K562 (cell line): ENCODE results near the gene PSMG3. TPM values are rescaled to one million over a fixed set of nuclear protein-coding genes. Genes with fewer than 3 reads are reported as not detected.

Experiments used
- ATAC-seq: fragments of 200-7000 bp; cut with Tn5 transposase; 3 replicates; pipeline ENCODE4 v1.9.1; 2020; ENCODE audit warnings: moderate library complexity
- BruUV-seq: library from RNA; stranded (reverse); fragments of 400-500 nt; replicated peaks from 2 replicates; lab custom pipeline; 2021; lab: Mats Ljungman, UMichigan
- CTCF ChIA-PET: fragments of 300-600 bp; formaldehyde crosslinking; extraction: SDS; loops from one replicate; lab custom pipeline; 2021; ENCODE audit warnings: low intra/inter-chr PET ratio; lab: Yijun Ruan, JAX
- POLR2A ChIA-PET: fragments of 300-600, 350-650 bp; sonication (Branson Sonifier 250); formaldehyde crosslinking; extraction: SDS; loops from one replicate; lab custom pipeline; 2021; ENCODE audit warnings: antibody characterized with exemption, inconsistent platforms; lab: Yijun Ruan, JAX
- DNase-seq, 4 experiments: peaks; one replicate each; pipeline versions ENCODE4 v3.0.0 to v3.0.0-alpha.2; 2011 to 2018; ENCODE audit warnings: low spot score in 3 of 4, mixed read lengths in 3 of 4; ENCODE audit errors: extremely low read depth in 1 of 4
- FAIRE-seq: peaks from 2 replicates; lab custom pipeline; 2011; peaks lifted over from hg19 to GRCh38; lab: Jason Lieb, UNC
- H2AFZ ChIP-seq: 2 replicates; pipeline ENCODE4 v1.6.0; 2011; ENCODE audit warnings: low read depth, low read length, control low read depth, inconsistent platforms
- H3K27ac ChIP-seq: fragments of 200-600 bp; 3 replicates; pipeline ENCODE4 v1.8.0; 2011; ENCODE audit warnings: low read depth, mild to moderate bottlenecking, control low read depth, inconsistent platforms, low read length, moderate library complexity, mixed read lengths; ENCODE audit errors: extremely low read depth
- H3K27me3 ChIP-seq, 2 experiments: fragments of 300-600 bp in 1 of 2; 2 replicates in 1 of 2; 3 replicates in 1 of 2; pipeline versions ENCODE4 v1.6.0 to v1.8.0; 2011; ENCODE audit warnings: inconsistent platforms in 2 of 2, low read length in 2 of 2, mild to moderate bottlenecking in 1 of 2, mixed read lengths in 1 of 2, moderate library complexity in 1 of 2; ENCODE audit not compliant: control insufficient read depth in 2 of 2, insufficient read depth in 2 of 2
- H3K36me3 ChIP-seq: fragments of 300-600 bp; 3 replicates; pipeline ENCODE4 v1.8.0; 2011; ENCODE audit warnings: mild to moderate bottlenecking, low read length, inconsistent platforms; ENCODE audit not compliant: control insufficient read depth, insufficient read depth
- H3K4me1 ChIP-seq, 2 experiments: fragments of 200-600 bp in 1 of 2; replicated peaks in 1 of 2; 2 replicates in 1 of 2; 3 replicates in 1 of 2; pipeline versions ENCODE4 v1.5.1 to v1.8.0; 2011; ENCODE audit warnings: inconsistent platforms in 2 of 2, low read length in 2 of 2, mild to moderate bottlenecking in 1 of 2, mixed read lengths in 1 of 2, moderate library complexity in 1 of 2; ENCODE audit not compliant: control insufficient read depth in 2 of 2, insufficient read depth in 2 of 2
- H3K4me2 ChIP-seq: 2 replicates; pipeline ENCODE4 v1.6.1; 2011; ENCODE audit warnings: low read length, control low read depth, inconsistent platforms, mixed read lengths; ENCODE audit not compliant: insufficient read depth
- H3K4me3 ChIP-seq: fragments of 200-600 bp; sonication (generic), shearing (Covaris generic); 2 replicates; pipeline ENCODE4 v1.5.1; 2016; ENCODE audit warnings: control low read depth, inconsistent platforms
- H3K79me2 ChIP-seq: fragments of 200-600 bp; 3 replicates; pipeline ENCODE4 v1.8.0; 2011; ENCODE audit warnings: low read length, inconsistent platforms; ENCODE audit not compliant: control insufficient read depth, insufficient read depth
- H3K9ac ChIP-seq, 2 experiments: 2 replicates each; pipeline versions ENCODE4 v1.6.0 to v1.6.1; 2011; ENCODE audit warnings: low read depth in 2 of 2, low read length in 2 of 2, control low read depth in 1 of 2, inconsistent platforms in 1 of 2, mild to moderate bottlenecking in 1 of 2, mixed read lengths in 1 of 2; ENCODE audit not compliant: insufficient read depth in 1 of 2
- H3K9me1 ChIP-seq: one replicate; pipeline ENCODE4 v1.6.0; 2011; ENCODE audit warnings: inconsistent platforms, mild to moderate bottlenecking, low read length, moderate library complexity; ENCODE audit not compliant: control insufficient read depth, insufficient read depth
- H3K9me3 ChIP-seq: replicated peaks from 2 replicates; pipeline ENCODE4 v1.5.1; 2011; ENCODE audit warnings: low read depth, low read length, inconsistent platforms; ENCODE audit not compliant: control insufficient read depth, insufficient read depth
- H4K20me1 ChIP-seq: replicated peaks from 2 replicates; pipeline ENCODE4 v1.6.1; 2011; ENCODE audit warnings: low read length, inconsistent platforms, mixed read lengths; ENCODE audit not compliant: control insufficient read depth, insufficient read depth
- BRCA1 ChIP-seq, 2 experiments: fragments of 450-650 bp in 1 of 2; sonication (generic) in 1 of 2; formaldehyde crosslinking in 1 of 2; IDR thresholded peaks; 2 replicates each; pipeline versions ENCODE4 v1.5.0 to v1.6.1; 2017 to 2020; ENCODE audit warnings: mild to moderate bottlenecking in 1 of 2, missing genetic modification reagents in 1 of 2
- CTBP1 ChIP-seq: fragments of 450-650 bp; IDR thresholded peaks from 2 replicates; pipeline ENCODE4 v1.6.1; 2016; ENCODE audit warnings: borderline replicate concordance
- HIVEP1 ChIP-seq: fragments of 250-450 bp; sonication (Bioruptor Pico); IDR thresholded peaks from 2 replicates; pipeline ENCODE4 v1.4.0; 2020; ENCODE audit warnings: mild to moderate bottlenecking
- MECOM ChIP-seq: fragments of 250-450 bp; sonication (Bioruptor Pico); IDR thresholded peaks from 2 replicates; pipeline ENCODE4 v1.8.0; 2022; ENCODE audit warnings: inconsistent platforms
- MEIS2 ChIP-seq: fragments of 450-650 bp; IDR thresholded peaks from 2 replicates; pipeline ENCODE4 v1.6.1; 2014; ENCODE audit warnings: mild to moderate bottlenecking; ENCODE audit not compliant: partially characterized antibody
- NFXL1 ChIP-seq: fragments of 450-650 bp; formaldehyde crosslinking; IDR thresholded peaks from 2 replicates; pipeline ENCODE4 v1.4.0; 2021; ENCODE audit warnings: mild to moderate bottlenecking
- NR4A1 ChIP-seq, 2 experiments: fragments of 250-450 bp in 1 of 2; fragments of 450-650 bp in 1 of 2; sonication (Bioruptor Pico) in 1 of 2; IDR thresholded peaks; 2 replicates each; pipeline versions ENCODE4 v1.4.0 to v1.6.1; 2016 to 2020; ENCODE audit warnings: mild to moderate bottlenecking in 2 of 2, missing compliant biosample characterization in 1 of 2, missing genetic modification characterization in 1 of 2, moderate library complexity in 1 of 2
- SMARCA5 ChIP-seq: fragments of 450-650 bp; IDR thresholded peaks from 2 replicates; pipeline ENCODE4 v1.6.1; 2016
- TCF7 ChIP-seq: sonication (generic); IDR thresholded peaks from 2 replicates; pipeline ENCODE4 v1.6.1; 2016; ENCODE audit warnings: antibody characterized with exemption, borderline replicate concordance
- ZKSCAN1 ChIP-seq: fragments of 150-350 bp; IDR thresholded peaks from 2 replicates; pipeline ENCODE4 v1.6.1; 2016; ENCODE audit warnings: low read depth, low read length
- ZNF354B ChIP-seq: fragments of 250-450 bp; sonication (Bioruptor Pico); IDR thresholded peaks from 2 replicates; pipeline ENCODE4 v1.4.0; 2020
- ZNF408 ChIP-seq: fragments of 250-450 bp; sonication (Bioruptor Pico); IDR thresholded peaks from 2 replicates; pipeline ENCODE4 v1.4.0; 2020; ENCODE audit warnings: low read depth, mild to moderate bottlenecking, moderate library complexity
- ZNF695 ChIP-seq: fragments of 450-650 bp; formaldehyde crosslinking; IDR thresholded peaks from 2 replicates; pipeline ENCODE4 v1.4.0; 2020; ENCODE audit warnings: mild to moderate bottlenecking, moderate library complexity
- ZNF766 ChIP-seq: fragments of 200-800 bp; sonication (Bioruptor generic); conservative IDR thresholded peaks from 2 replicates; pipeline ENCODE4 v1.6.1; 2016; ENCODE audit warnings: missing genetic modification characterization, missing compliant biosample characterization
- ZSCAN32 ChIP-seq: fragments of 450-650 bp; formaldehyde crosslinking; IDR thresholded peaks from 2 replicates; pipeline ENCODE4 v1.4.0; 2020; ENCODE audit warnings: mild to moderate bottlenecking, moderate library complexity
- WGBS: fragments of 100-300 bp; shearing (Covaris generic); methylation state at CpG from one replicate; pipeline ENCODE4 v1.1.6; 2016; ENCODE audit warnings: low coverage, mixed read lengths; ENCODE audit not compliant: insufficient coverage; ENCODE audit errors: missing lambda C conversion rate; 5-methylcytosine and 5-hydroxymethylcytosine counted together
- in situ Hi-C: fragments of 300-500 bp; cut with MboI; formaldehyde crosslinking; loops from 4 replicates; pipeline ENCODE4 v1.15.0; 2018; ENCODE audit warnings: inconsistent platforms, mixed read lengths
- intact Hi-C: fragments of 100-400 bp; cut with micrococcal nuclease; formaldehyde crosslinking; loops from 2 replicates; pipeline ENCODE4 v1.14.2; 2022
- polyA plus RNA-seq, 8 experiments: library from polyadenylated mRNA; depleted of rRNA in 4 of 8; stranded (reverse) in 5 of 8; unstranded in 3 of 8; fragments of >200 nt; fragmentation: Nextera tagmentation in 2 of 8; fragmentation: Illumina TruSeq in 1 of 8; extraction: Ambion mirVana in 2 of 8; extraction: Trizol in 1 of 8; gene quantifications; 2 replicates each; pipeline versions ENCODE4 v1.2.1 to v1.2.3, GENCODE V29; 2011 to 2014; ENCODE audit warnings: inconsistent platforms in 1 of 8, missing spikeins in 1 of 8
- total RNA-seq, 7 experiments: library from RNA; depleted of rRNA in 6 of 7; stranded (reverse); fragments of >200 nt in 6 of 7; fragmentation: Illumina TruSeq in 2 of 7; extraction: Trizol in 2 of 7; gene quantifications; 2 replicates each; pipeline versions ENCODE4 v1.2.1 to v1.2.3, GENCODE V29; 2011 to 2021; ENCODE audit warnings: low replicate concordance in 1 of 7
- TF ChIP-seq, protein P1 (sequence below): fragments of 250-450 bp; sonication (Bioruptor Pico); IDR thresholded peaks from 2 replicates; pipeline ENCODE4 v1.5.0; 2021
- TF ChIP-seq, protein P2 (sequence below): fragments of 450-650 bp; IDR thresholded peaks from 2 replicates; pipeline ENCODE4 v1.6.1; 2016; ENCODE audit warnings: borderline replicate concordance

Gene PSMG3
- total and polyA plus RNA-seq, 9 of the 15 experiments (the other 6 are each of a cell fraction or from before 2014, with no cell fraction given), result 34.8 to 122 (median 80.1) TPM

DNA sequence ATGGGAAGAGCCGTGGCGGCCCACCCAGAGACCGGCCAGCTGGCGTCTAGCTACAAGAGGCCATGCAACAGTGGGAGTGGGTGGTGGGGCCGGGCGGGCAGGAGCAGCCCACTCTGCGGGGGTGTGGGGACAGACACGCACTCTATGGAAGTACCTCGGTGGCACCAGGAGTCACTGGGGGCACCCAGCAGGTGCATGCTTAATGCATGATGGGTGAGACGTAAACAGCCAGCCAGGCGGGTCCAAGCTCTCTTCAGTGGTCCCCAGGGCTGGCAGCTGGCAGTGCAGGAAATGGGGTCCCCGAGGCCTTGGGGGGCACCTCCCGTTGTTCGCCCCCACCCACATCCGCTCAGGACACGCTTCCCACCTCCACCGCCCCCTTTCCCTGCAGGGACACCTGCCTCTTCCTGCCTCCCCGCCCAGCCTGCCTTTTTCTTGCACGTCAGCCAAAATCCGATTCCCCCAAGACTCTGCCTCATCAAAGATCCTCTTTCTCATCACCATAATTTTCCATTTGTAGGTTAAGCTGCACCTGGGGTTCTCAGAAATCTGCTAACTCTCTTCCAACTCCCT lies 22.6 kb upstream of the PSMG3 start:
- POLR2A ChIA-PET, result interaction anchor here (0.5 kb wide), 1 partner anchor 189 kb away, joined by 3 read pairs; no protein-coding TSS in a partner anchor
- ATAC-seq (no peak), FAIRE-seq (no peak), DNase-seq (no peak)
- H3K27me3 ChIP-seq, result peaks cover 53 to 75% of the 10 kb centered on the region in 2 experiments
- H4K20me1 ChIP-seq, result 0 out of 2 replicates have a peak, but pooled peaks cover 11% of the 10 kb centered on the region
- in situ Hi-C loops, result no loop called here
- H2AFZ ChIP-seq, result no peak overlapping the region
- CTCF ChIA-PET, result no interaction called here
- intact Hi-C loops, result no loop called here
- no peaks in the 10 kb centered on the region for H3K79me2 ChIP-seq
- no peaks in the 10 kb centered on the region for H3K9me3 ChIP-seq
- no peak overlapping the region for H3K9ac ChIP-seq
- H3K9me1 ChIP-seq, result no peaks in the 10 kb centered on the region
- no peak overlapping the region for H3K4me3 ChIP-seq
- peaks cover 0 to 15% of the 10 kb centered on the region in 2 experiments; a peak in 3 of 5 replicates for H3K4me1 ChIP-seq
- no peak overlapping the region for H3K27ac ChIP-seq
- H3K4me2 ChIP-seq, result no peak overlapping the region
- no peaks in the 10 kb centered on the region for H3K36me3 ChIP-seq
- 3% methylated on average over 14 of the region's 20 CpGs for WGBS
- no TSS peak for BruUV-seq
- TF ChIP-seq, protein P1, sequence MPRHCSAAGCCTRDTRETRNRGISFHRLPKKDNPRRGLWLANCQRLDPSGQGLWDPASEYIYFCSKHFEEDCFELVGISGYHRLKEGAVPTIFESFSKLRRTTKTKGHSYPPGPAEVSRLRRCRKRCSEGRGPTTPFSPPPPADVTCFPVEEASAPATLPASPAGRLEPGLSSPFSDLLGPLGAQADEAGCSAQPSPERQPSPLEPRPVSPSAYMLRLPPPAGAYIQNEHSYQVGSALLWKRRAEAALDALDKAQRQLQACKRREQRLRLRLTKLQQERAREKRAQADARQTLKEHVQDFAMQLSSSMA (CRISPR knock-in tag), result no peak
- TF ChIP-seq, protein P2, sequence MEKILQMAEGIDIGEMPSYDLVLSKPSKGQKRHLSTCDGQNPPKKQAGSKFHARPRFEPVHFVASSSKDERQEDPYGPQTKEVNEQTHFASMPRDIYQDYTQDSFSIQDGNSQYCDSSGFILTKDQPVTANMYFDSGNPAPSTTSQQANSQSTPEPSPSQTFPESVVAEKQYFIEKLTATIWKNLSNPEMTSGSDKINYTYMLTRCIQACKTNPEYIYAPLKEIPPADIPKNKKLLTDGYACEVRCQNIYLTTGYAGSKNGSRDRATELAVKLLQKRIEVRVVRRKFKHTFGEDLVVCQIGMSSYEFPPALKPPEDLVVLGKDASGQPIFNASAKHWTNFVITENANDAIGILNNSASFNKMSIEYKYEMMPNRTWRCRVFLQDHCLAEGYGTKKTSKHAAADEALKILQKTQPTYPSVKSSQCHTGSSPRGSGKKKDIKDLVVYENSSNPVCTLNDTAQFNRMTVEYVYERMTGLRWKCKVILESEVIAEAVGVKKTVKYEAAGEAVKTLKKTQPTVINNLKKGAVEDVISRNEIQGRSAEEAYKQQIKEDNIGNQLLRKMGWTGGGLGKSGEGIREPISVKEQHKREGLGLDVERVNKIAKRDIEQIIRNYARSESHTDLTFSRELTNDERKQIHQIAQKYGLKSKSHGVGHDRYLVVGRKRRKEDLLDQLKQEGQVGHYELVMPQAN, result no peak
- TF ChIP-seq NR4A1 (CRISPR knock-in tag; IDR thresholded peaks at IDR 0.05) (no peak), NR4A1 (tag; IDR thresholded peaks at IDR 0.05) (no peak), ZNF695 (no peak), BRCA1 (IDR thresholded peaks at IDR 0.05) (no peak), BRCA1 (CRISPR knock-in tag; IDR thresholded peaks at IDR 0.05) (no peak), ZKSCAN1 (no peak), MEIS2 (no peak), TCF7 (no peak), SMARCA5 (no peak), ZNF354B (CRISPR knock-in tag) (no peak), HIVEP1 (CRISPR knock-in tag) (no peak), MECOM (CRISPR knock-in tag) (no peak), CTBP1 (no peak), ZSCAN32 (CRISPR knock-in tag) (no peak), ZNF766 (CRISPR knock-in tag) (no peak), NFXL1 (CRISPR knock-in tag) (no peak), ZNF408 (no peak)
